ENCODE results near the gene BIRC5. TPM values are rescaled to one million over a fixed set of nuclear protein-coding genes. Genes with fewer than 3 reads are reported as not detected.

The BIRC5 gene
- total and polyA plus RNA-seq, 8 donors: 3.4 to 10.5 (median 6.4) TPM; not detected in 1

DNA sequence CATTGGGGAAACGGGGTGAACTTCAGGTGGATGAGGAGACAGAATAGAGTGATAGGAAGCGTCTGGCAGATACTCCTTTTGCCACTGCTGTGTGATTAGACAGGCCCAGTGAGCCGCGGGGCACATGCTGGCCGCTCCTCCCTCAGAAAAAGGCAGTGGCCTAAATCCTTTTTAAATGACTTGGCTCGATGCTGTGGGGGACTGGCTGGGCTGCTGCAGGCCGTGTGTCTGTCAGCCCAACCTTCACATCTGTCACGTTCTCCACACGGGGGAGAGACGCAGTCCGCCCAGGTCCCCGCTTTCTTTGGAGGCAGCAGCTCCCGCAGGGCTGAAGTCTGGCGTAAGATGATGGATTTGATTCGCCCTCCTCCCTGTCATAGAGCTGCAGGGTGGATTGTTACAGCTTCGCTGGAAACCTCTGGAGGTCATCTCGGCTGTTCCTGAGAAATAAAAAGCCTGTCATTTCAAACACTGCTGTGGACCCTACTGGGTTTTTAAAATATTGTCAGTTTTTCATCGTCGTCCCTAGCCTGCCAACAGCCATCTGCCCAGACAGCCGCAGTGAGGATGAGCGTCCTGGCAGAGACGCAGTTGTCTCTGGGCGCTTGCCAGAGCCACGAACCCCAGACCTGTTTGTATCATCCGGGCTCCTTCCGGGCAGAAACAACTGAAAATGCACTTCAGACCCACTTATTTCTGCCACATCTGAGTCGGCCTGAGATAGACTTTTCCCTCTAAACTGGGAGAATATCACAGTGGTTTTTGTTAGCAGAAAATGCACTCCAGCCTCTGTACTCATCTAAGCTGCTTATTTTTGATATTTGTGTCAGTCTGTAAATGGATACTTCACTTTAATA is 10.4 kb downstream of the BIRC5 start:
- TF ChIP-seq POLR2AphosphoS5 (IDR thresholded peaks at IDR 0.05): no peak
- TF ChIP-seq, protein P1, sequence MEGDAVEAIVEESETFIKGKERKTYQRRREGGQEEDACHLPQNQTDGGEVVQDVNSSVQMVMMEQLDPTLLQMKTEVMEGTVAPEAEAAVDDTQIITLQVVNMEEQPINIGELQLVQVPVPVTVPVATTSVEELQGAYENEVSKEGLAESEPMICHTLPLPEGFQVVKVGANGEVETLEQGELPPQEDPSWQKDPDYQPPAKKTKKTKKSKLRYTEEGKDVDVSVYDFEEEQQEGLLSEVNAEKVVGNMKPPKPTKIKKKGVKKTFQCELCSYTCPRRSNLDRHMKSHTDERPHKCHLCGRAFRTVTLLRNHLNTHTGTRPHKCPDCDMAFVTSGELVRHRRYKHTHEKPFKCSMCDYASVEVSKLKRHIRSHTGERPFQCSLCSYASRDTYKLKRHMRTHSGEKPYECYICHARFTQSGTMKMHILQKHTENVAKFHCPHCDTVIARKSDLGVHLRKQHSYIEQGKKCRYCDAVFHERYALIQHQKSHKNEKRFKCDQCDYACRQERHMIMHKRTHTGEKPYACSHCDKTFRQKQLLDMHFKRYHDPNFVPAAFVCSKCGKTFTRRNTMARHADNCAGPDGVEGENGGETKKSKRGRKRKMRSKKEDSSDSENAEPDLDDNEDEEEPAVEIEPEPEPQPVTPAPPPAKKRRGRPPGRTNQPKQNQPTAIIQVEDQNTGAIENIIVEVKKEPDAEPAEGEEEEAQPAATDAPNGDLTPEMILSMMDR (IDR thresholded peaks at IDR 0.05): no peak
- Histone ChIP-seq H3K9me3 (no peaks in the 10 kb centered on the region), H3K36me3 (peaks cover 0 to 10% (median 0%) of the 10 kb centered on the region in 4 donors), H3K27ac (no peak overlapping the region), H3K4me1 (peaks cover 0 to 7% (median 0%) of the 10 kb centered on the region in 4 donors), H3K27me3 (peaks cover 0 to 24% (median 8%) of the 10 kb centered on the region in 3 donors), H3K4me3 (no peak overlapping the region)
- DNase-seq: no peak
- WGBS, 5 donors: 83 to 90% (median 88%) methylated on average over 27 of the region's 27 CpGs
- intact Hi-C loops (cut with DNase I; ENCODE audit: low total_unique reads): no loop called here

GRCh38 chr17:78225088-78225865 is 11.2 kb downstream of the BIRC5 start:
- no peak for TF ChIP-seq EP300 (IDR thresholded peaks at IDR 0.05)
- TF ChIP-seq, protein P1 (IDR thresholded peaks at IDR 0.05): no peak
- TF ChIP-seq POLR2A (IDR thresholded peaks at IDR 0.05): no peak
- TF ChIP-seq POLR2AphosphoS5 (IDR thresholded peaks at IDR 0.05): no peak
- peaks cover 0 to 7% (median 0%) of the 10 kb centered on the region in 4 donors for H3K4me1 ChIP-seq
- H3K9me3 ChIP-seq: no peaks in the 10 kb centered on the region
- H3K27me3 ChIP-seq: peaks cover 0 to 33% (median 9%) of the 10 kb centered on the region in 3 donors
- peaks cover 0 to 10% (median 0%) of the 10 kb centered on the region in 4 donors for H3K36me3 ChIP-seq
- 93 to 96% (median 95%) methylated on average over 16 of the region's 16 CpGs for WGBS, 5 donors
- no peak overlapping the region for H3K27ac ChIP-seq
- intact Hi-C loops (cut with DNase I; ENCODE audit: low total_unique reads): no loop called here
- DNase-seq: no peak
- no peak overlapping the region for H3K4me3 ChIP-seq

DNA sequence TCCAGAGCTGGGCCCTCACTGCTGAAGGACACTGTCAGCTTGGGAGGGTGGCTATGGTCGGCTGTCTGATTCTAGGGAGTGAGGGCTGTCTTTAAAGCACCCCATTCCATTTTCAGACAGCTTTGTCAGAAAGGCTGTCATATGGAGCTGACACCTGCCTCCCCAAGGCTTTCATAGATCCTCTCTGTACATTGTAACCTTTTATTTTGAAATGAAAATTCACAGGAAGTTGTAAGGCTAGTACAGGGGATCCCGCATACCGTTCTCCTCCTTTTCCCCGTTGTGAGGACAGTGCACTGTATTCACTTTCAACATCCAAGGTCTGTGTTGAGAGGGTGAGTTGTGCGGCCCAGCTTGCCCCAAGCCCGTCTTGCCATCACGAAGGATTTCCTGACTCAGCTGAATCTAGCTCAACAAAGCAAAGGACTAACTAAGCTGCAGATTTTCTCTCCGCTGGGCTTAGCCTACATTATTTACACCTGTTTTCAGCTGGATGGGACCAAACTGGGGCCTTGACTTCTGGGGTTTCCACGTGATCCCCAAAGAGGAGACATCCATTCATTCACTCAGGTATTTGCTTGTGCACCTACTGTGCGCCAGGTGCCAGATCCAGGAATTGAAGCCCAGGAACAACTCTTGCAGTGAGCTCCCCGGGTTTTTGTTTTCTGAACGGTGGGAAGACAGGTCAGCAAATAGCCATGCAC is 12.2 kb downstream of the BIRC5 start:
- no peak overlapping the region for H3K27ac ChIP-seq
- H3K27me3 ChIP-seq: peaks cover 0 to 42% (median 18%) of the 10 kb centered on the region in 3 donors
- 75 to 79% (median 77%) methylated on average over 12 of the region's 12 CpGs for WGBS, 5 donors
- H3K36me3 ChIP-seq: peaks cover 0 to 10% (median 0%) of the 10 kb centered on the region in 4 donors
- H3K9me3 ChIP-seq: no peaks in the 10 kb centered on the region
- no peak overlapping the region for H3K4me3 ChIP-seq
- peaks cover 0 to 8% (median under 1%) of the 10 kb centered on the region in 4 donors for H3K4me1 ChIP-seq
- DNase-seq: no peak
- TF ChIP-seq POLR2A (IDR thresholded peaks at IDR 0.05) (no peak), EP300 (IDR thresholded peaks at IDR 0.05) (no peak), POLR2AphosphoS5 (IDR thresholded peaks at IDR 0.05) (no peak)
- TF ChIP-seq, protein P1 (IDR thresholded peaks at IDR 0.05): no peak
- intact Hi-C loops (cut with DNase I; ENCODE audit: low total_unique reads): no loop called here

Data from stomach (tissue), 9 donors.